Measurements from ENCODE around the gene TMEM109.
A peak's percentile ranks its signal among the peaks of the same experiment; 100 is the strongest.

TMEM109 gene

DNA sequence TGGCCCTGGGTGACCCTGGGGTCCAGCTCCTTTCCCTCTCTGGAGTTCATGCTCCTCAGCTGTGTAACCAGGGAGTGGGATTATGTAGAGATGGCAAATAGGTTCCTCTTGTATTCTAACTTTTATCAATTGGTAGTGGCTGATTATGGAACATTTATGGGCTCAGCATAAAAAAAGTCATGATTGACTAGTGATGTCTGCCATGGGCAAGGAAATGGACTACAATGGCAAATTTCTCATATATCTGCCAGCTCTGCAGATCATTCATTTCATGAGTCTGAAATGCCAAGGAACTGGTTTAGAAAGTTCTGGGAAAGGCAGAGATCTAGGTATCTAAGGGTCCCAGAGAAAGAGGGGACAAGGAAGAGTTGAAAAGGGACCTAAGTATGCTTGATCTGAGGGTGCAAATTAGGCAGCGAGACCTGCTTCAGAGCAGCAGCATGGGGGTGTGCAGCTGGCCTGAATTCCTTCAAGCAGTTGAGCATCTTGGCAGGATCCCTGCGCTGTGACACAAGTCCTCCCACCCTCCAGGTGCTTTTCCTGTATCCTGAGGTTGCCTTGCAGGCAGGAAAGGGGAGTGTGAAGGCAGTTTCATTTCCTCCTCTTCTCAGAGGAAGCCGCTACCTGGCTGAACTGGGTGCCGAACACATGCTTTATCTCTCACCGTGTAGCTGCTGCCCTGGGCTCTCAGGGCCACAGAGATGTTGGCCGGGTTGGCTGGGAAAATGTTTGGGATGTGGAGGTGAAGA is 27.6 kb downstream of the TMEM109 start:
- DNase-seq (ENCODE audit: low read depth in 2 of 2), result no peak

GRCh38 chr11:60942219-60942618 is 28.3 kb downstream of the TMEM109 start:
- DNase-seq (ENCODE audit: low read depth in 2 of 2), result no peak

DNA sequence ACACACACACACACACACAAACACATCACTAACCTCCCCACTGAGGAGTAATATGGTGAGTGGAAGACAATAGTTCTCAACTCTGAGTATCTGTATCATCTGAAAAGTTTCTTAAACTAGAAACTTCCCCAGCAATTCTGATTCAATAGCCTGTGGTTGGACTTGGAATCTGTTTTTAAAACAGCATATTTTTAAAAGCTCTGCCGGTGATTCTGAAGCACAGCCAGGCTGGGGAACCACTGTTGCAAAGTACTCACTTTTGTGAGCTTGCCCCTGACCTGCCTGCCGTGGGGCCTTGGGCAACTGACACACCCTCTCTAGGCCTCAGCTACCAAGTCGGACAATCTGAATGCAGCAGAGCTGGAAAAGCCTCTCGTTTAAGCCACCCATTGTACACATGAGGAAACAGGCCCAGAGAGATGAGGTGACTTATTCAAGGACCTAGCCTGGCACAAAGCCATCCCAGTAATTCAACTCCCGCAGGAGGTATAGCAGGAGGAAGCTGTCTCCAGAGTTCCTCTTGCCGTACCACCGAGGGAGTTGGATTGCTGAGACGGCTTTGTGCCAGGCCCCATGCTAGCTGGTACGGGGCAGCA is 29.1 kb downstream of the TMEM109 start:
- DNase-seq (ENCODE audit: low read depth in 2 of 2), result no peak

DNA sequence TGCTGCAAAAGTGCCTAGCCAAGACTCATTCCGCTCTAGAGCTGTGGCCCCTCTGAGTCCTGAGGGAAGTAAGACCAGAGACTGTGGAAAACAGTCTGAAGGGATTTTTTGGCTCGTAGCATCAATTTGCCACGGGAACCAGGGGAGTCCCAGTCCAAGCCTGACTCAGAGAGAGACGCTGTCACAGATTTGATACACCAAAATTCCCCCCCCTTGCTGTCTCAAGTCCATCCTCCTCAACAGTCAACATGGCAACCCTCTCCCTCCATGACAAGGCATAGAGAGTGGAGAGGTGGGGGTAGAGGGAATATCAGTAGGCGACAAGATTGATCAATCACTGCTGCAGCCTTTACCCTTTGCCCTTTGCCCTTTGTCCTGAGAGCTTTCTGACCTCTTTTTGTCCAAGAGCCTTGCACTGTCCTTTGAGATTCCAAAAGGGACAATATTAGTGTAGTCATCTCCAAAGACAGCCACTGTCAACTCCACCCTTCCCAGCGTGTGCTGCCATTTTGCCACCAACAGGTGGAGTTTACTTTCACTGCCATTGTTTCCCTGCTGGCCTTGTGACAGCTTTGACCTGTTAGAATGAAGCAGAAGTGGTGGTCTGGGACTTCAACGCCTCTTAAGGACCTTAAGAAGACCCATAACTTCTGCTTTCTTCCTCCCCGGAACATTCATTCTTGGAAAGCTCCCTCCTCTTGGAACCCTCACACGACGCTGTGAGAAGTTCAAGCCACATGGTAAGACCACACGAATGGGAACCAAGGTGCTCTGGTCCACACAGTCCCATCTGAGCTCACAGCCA is 30.7 kb downstream of the TMEM109 start:
- no peak for DNase-seq (ENCODE audit: low read depth in 2 of 2)

- no peak for DNase-seq (ENCODE audit: low read depth in 2 of 2)
Measured at GRCh38 chr11:60945295-60945667, 31.3 kb downstream of the TMEM109 start.

DNA sequence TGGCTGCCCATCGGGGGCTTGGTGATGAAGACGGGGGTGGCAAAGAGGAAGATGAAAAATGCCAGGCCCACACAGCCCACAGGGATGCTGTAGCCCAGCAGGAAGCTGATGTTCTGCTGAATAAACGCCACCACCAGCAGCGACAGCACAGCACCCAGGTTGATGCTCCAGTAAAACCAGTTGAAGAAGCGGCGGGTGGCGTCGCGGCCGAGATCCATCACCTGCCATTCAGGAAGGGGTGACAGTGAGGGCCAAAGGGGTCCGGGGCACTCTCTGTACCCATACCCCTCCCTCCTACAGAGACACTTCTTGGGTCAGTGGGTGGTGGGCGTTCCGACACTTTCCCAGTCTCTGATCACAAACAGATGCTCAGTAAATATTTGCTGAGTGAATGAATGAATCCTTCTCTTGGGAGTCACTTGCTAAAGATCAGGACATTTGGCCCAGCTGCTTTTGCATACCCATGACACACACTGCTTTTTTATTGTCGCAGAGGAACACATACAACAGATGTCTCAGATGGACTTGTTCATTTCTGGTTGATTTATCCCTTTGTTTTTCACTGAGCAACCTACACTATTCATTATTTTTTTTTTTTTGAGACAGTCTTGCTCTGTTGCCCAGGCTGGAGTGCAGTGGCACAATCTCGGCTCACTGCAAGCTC is 32.8 kb downstream of the TMEM109 start:
- no peak for DNase-seq (ENCODE audit: low read depth in 2 of 2)

DNA sequence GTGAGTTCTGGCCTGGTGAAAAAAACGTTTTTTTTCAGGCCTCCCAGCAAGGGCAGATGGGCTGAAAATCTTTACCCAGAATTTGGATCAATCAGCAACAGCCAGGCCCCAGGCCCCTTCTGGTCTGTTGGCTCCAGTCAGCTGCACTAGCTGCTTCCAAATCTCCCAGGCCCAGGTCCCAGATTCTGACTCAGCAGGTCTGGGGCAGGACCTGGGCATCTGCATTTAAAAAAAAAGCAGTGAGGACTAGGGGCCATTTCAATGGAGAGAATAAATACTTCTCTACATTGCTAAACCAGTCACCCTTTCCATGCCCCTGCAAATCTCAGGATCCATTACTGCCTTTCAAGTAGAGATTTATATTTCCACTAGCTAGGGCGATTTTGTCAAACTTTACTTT is 33.7 kb downstream of the TMEM109 start:
- no peak for DNase-seq (ENCODE audit: low read depth in 2 of 2)

DNA sequence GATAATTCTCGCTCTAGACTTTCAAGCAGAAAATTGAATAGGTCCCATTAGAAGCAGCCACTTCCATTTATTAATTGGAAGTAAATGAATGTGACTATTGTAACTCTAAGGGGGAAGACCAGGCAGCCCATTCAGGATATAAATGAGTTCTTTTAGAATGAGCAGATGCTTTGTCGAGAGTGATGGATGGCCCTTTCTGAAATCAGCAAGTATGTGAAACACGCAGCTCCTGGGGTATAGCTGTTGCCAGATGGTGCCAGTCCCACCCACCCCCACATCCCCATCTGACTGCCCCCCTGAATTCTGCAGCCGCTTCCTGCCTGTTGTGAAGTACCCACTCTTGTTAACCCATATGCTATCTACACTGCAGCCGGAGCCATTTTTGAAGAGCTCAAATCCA is 34.3 kb downstream of the TMEM109 start:
- DNase-seq (ENCODE audit: low read depth in 2 of 2), result no peak

DNA sequence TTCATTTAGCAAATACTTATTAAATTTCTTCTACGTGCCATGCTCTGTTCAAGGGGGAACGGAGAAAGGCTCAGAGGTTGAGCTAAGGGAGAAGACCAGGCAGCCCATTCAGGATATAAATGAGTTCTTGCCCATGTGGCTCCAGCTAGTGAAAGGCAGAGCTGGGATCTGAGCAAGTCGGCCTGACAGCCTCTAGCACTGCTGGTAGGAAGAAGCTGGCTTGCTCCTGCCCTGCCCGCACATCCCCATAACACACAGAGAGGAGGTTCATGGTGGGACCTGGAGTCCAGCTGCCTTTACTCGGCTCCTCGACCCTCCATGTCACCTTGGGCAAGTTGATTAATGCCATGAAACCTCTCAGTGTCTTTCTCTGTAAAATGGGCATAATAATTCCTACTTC is 36.1 kb downstream of the TMEM109 start:
- DNase-seq (ENCODE audit: low read depth in 2 of 2), result no peak

DNA sequence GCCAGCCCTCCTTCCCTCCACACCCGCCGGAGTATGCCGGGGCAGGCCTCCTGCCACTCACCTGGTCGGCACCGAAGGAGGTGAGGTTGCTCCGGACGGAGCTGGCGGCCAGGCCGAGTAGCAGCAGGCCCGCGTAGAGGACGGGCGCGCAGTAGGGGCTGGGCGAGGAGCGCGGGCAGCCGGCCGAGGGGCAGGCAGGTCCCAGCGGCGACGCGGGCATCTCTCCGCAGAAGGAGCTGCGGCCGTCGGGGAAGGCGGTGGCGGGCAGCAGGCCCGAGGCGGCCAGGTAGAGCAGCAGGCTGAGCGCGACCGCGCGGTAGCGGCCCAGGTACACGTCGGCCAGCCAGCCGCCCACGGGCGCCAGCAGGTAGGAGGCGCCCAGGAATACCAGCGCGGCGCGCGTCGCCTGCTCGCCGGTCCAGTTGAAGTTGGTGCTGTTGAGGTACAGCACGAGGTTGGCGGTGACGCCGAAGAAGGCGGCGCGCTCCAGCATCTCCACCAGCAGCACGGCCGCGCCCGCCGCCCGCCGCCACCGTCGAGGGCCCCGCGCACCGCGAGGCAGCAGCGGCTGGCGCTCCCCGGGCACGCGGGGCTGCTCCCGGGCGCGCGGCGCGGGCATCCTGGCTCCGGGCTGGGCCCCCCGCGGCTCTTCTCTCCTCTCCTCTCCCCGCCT is 37.1 kb downstream of the TMEM109 start:
- no peak for DNase-seq (ENCODE audit: low read depth in 2 of 2)

DNA sequence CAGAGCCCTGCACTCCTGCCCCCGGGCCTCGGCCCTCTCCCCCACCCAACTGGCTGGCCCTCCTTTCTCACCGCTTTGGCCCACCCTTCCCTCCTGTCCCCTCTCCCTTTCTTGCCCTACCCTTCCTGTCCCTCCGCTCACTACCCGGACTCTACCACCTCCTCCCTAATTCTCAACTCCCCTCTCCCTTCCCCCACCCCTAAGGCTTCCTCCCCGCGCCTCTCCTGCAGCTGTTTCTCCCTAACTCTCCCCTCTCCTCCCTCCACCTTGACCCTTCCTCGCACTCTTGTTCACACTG is 37.6 kb downstream of the TMEM109 start:
- no peak for DNase-seq (ENCODE audit: low read depth in 2 of 2)

GRCh38 chr11:60951904-60952741 is 38.2 kb downstream of the TMEM109 start, which contains the start of gene SLC15A3:
SLC15A3 (minus strand) TSS chr11:60952176; CDS start chr11:60951551, 625 bp downstream.
- DNase-seq (ENCODE audit: low read depth in 2 of 2), result peak in 1 of 2 donors; percentile 20

GRCh38 chr11:60952742-60953170 is 38.8 kb downstream of the TMEM109 start:
- no peak for DNase-seq (ENCODE audit: low read depth in 2 of 2)

GRCh38 chr11:60953781-60954180 is 39.8 kb downstream of the TMEM109 start:
- DNase-seq (ENCODE audit: low read depth in 2 of 2), result no peak

- DNase-seq (ENCODE audit: low read depth in 2 of 2), result no peak
Measured at GRCh38 chr11:60954421-60954820, 40.5 kb downstream of the TMEM109 start.

- no peak for DNase-seq (ENCODE audit: low read depth in 2 of 2)
Measured at GRCh38 chr11:60955571-60955970, 41.6 kb downstream of the TMEM109 start.

- no peak for DNase-seq (ENCODE audit: low read depth in 2 of 2)
Measured at GRCh38 chr11:60957188-60957587, 43.2 kb downstream of the TMEM109 start.

GRCh38 chr11:60959431-60959830 is 45.5 kb downstream of the TMEM109 start:
- no peak for DNase-seq (ENCODE audit: low read depth in 2 of 2)

- no peak for DNase-seq (ENCODE audit: low read depth in 2 of 2)
Measured at GRCh38 chr11:60960405-60960804, 46.4 kb downstream of the TMEM109 start.

GRCh38 chr11:60964801-60965200 is 50.8 kb downstream of the TMEM109 start:
- no peak for DNase-seq (ENCODE audit: low read depth in 2 of 2)

DNA sequence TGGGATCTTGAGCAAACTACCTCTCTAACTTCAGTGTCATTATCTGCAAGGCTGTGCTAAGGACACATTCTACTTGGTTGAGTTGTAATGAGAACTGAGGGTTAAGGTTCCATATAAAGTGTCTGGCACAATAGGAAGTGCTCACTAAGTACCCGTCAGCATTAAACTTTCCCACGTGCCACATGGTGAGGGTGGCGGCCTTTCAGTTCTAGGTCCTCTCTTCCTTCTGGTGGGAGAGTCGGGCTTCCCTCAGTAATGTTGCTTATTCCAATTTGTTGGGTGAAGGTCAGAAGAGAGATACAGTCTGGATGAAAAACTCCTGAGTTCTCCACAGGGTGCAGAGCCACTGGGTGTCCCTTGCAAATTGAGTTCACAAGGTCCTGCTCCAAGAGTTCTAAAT is 52.9 kb downstream of the TMEM109 start:
- no peak for DNase-seq (ENCODE audit: low read depth in 2 of 2)

Measured in stimulated activated CD8-positive, alpha-beta memory T cell treated with anti-CD3 and anti-CD28 coated beads, Interleukin-7, amount 100 ng/mL, for 1 hour (primary cell).